ENCODE data around the gene AJUBA. TPM values are rescaled to one million over a fixed set of nuclear protein-coding genes. Genes with fewer than 3 reads are reported as not detected.
"Not testable (repeated sequence)": the region's sequence is repeated elsewhere in the genome, so short reads cannot be mapped to it uniquely, and the experiment has no call there.

AJUBA gene
- 1 to 10 TPM; 1.4 to 4.1 TPM for total RNA-seq
- long read RNA-seq, full-length matches to known transcripts: 3 of 4 reads
- long read RNA-seq, partial matches to known transcripts: 0 of 4 reads
- long read RNA-seq, other reads (novel, unspliced or antisense): 1 of 4 reads

DNA sequence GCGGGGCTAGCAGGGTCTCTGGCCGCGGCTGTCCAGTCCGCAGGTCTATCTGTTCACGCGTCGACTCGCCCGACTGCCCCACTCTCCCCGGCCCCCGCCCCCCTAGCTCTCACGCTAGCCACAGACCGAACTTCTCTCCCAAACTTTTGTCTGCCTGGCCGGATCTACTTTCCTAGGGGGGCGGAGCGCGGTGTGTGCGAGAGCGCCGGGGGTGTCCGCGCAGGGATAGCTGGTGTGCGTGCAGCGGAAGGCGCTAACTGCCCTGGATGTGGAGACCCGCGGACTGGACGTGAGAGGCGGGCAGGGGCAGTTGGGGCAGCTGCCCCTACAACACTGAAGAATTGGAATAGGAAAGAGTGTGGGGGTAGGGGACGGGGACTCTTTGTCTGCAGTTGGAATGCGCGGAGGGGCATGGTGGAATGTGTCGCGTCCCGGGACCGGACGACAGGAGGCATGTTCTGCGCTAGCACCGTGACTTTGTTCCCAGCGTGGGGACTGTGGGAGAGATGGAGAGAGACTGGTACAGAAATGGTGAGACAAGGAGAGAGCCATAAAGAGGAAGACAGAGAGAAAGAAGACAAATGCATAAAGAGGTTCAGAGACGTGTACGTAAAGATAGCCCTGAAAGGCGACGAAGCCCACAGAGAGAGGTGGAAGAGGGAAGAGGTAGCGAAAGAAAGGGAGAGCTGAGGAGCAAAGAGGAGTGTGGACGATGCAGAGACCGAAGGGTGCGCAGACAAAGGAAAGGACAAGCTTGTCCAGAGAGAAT is at the start of gene AJUBA:
AJUBA (minus strand) TSS at position 75 of the 769 bp plus-strand sequence. CDS start 285 bp downstream, outside the sequence.
- intact Hi-C loops (cut with DNase I, micrococcal nuclease): no loop called here
- ATAC-seq: peak; percentile 75
- peak; percentile 88 to 90 for DNase-seq

DNA sequence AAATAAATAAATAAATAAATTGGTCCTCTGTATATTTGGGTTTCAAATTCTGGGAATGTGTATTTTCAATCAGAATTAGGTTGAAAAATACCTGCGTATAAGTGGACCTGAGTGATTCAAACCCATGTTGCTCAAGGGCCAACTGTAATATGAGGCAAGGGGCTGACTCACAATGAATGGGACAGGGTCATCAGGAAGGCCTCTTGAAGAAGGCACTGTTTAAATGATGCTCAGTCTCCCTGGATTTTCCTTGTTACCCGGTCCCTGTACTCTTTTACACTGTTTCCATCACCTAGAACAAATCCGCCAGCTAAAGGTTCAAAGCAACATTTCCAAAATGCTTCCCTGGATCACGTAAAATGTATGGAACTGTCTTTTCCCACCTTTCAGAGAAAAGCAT is 48.6 kb upstream of the AJUBA start:
- intact Hi-C loops (cut with DNase I, micrococcal nuclease): no loop called here
- ATAC-seq (no peak), DNase-seq (no peak)

DNA sequence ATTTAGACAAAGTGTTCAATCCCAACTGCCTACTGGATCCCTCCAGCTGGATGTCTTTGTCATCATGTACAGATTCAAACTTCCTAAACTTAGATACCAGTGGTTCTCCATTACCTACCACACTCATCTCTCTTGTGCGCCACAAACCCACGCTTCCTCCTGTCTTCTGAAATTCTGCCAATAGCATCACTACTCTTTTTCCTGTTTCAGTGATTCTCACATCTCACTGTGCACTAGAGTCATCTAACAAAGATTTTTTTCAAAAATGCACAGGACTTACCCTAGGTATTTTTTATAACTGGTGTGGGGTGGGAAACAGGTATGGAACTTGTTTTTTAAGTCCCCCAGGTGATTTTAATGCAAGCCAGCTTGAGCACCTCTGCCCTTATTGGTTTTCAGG is 46.4 kb upstream of the AJUBA start:
- DNase-seq (no peak), ATAC-seq (no peak)
- intact Hi-C loops (cut with DNase I, micrococcal nuclease): no loop called here

DNA sequence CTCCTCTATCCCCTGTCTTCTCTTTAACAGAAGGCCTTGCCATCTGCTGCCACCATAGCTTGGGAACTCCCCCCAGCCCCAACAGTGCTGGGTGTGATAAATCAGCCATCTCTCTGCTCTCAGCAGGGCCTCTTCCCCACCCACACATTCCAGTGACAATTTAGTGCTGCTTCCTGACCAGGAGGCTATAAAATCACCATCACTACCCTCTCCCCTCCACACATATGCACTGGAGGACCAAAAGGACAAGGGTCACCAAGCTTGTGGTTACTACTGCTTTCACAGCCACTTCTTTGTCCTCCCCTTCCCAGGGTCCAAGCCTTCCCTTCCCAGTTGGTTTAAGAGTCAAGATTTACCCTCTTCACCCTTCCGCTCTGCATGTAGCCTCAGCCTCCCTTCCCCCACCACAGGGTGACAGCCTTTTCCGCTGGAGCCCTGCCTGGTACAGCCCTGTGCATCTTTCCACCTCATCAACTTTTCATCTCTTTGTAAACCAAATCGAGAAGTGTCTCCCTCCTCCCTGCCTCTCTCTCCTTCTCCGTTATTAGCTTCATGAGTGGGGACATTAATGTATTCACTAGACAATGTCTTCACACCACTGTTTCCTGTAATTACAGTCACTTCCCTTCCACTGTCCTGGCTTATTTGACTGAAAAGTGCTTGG is 42.9 kb upstream of the AJUBA start:
- ATAC-seq (peak; percentile 44), DNase-seq (no peak)
- intact Hi-C loops (cut with DNase I, micrococcal nuclease): no loop called here

DNA sequence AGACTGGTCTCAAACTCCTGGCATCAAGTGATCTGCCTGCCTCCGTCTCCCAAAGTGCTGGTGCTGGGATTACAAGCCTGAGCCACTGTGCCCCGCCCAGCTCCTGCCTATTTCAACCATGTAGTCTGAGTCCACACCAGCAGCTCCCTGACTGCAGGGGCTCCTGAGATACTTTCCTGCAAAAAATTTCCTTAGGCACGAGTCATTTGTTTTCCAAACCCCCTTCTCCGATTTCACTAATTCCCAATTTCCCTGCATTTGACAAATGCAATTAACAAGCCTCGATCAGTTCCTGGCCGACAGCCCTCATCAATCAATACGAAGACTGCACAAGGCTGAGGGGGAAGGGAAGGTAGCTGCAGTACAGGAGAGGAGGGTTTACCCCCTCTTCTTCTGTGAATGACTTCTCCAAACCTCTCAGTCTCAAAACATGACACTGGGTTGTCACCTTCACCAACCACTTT is 42.3 kb upstream of the AJUBA start:
- ATAC-seq (no peak), DNase-seq (no peak)
- intact Hi-C loops (cut with DNase I, micrococcal nuclease): no loop called here

DNA sequence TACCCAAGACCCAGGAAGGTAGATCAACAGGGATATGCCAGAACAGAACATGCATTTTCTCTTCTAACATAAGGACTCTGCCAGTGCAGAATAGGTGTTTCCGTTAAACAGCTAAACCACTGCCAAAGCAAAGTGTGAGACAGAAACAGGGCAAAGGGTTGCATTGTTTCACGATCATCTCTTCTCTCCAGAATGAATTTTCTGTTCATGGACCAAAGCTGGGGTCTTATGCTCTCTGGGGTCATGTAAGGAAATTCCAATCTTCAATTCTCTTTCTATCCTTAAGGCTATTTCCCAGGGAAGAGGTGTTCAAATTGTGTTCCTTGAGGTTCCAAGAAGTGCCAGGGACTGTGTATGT is 41.4 kb upstream of the AJUBA start:
- intact Hi-C loops (cut with DNase I, micrococcal nuclease): no loop called here
- DNase-seq (no peak), ATAC-seq (no peak)

DNA sequence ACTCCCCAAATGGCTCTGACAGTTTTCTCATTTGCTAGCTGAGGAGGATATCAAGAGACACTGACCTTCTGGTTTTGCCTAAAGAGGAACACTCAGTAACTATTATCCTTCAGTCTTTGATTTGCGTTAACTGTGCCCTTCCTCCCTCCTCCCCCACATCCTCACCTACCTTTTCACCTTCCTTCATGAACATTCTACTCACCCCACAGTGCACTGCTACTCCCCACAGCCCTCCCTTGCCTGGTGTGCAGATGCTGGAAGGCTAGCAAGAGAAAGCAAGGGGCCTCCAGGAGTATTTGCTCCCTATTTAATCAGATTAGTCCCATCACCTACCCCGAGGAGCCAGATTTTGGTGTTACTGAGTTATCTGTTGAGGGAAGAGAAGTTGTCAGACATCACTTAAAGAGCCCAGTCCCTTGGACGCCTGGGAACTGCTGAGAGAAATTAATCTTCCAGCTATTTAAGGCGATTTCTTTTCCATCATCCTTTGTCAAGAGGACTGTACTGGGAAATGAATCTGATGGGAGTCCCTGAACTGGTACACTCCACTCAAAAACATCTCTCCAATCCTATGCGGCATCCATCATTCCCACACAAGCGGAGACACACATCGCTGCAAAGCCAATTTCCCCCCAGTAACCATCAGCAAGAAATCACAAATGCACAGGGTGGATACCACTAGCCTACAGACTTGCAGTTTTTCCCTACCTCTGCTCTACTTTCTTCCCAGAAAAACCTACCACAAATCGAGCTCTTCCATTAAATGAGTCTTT is 40.9 kb upstream of the AJUBA start:
- intact Hi-C loops (cut with DNase I, micrococcal nuclease): no loop called here
- ATAC-seq: no peak
- no peak for DNase-seq

DNA sequence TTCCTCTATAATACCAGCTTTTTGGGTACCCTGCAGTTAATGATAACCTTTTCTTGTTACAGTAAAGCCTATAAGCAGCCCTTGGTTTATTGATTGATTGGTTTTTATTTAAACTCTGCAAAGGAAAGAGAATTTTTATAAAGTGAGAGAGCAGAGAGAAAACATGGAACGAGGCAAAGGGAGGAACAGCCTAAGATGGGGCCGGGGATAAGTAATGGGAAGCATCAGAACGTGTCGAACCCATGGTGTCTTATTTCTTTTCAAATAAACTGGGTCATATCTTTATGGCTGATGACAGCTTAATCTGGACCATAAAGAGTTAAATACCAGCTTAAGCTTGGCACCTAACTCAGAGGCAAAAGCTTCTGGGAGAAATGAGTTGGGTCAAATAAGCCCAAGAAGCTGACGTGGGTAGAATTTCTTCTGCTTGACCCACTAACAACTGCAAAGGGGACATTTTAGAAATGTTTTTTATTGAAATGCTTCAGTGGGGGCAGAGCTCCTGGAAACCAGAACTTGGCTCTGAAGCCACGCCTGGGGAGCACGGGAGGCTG is 39.6 kb upstream of the AJUBA start:
- intact Hi-C loops (cut with DNase I, micrococcal nuclease): no loop called here
- ATAC-seq (no peak), DNase-seq (no peak)

DNA sequence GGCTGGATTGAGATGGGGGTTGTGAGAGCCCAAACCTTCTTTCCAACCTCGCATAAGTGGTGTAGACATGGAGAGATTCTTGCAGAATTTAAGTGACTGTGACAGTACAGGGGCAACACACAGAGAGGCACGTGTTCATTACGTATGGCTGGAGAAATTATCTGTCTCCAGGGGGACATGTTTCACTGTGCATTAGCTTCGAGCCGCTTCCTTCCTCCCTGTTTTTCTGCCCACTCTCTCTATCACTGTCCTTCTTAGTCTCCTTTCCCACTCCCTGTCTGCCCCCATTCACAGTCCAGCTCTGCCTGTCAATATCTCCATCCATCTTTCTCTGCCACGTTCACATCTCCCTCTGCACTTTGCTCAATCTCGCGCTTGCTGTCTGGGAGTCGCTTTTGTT is 39.1 kb upstream of the AJUBA start:
- ATAC-seq (no peak), DNase-seq (no peak)
- intact Hi-C loops (cut with DNase I, micrococcal nuclease): no loop called here

DNA sequence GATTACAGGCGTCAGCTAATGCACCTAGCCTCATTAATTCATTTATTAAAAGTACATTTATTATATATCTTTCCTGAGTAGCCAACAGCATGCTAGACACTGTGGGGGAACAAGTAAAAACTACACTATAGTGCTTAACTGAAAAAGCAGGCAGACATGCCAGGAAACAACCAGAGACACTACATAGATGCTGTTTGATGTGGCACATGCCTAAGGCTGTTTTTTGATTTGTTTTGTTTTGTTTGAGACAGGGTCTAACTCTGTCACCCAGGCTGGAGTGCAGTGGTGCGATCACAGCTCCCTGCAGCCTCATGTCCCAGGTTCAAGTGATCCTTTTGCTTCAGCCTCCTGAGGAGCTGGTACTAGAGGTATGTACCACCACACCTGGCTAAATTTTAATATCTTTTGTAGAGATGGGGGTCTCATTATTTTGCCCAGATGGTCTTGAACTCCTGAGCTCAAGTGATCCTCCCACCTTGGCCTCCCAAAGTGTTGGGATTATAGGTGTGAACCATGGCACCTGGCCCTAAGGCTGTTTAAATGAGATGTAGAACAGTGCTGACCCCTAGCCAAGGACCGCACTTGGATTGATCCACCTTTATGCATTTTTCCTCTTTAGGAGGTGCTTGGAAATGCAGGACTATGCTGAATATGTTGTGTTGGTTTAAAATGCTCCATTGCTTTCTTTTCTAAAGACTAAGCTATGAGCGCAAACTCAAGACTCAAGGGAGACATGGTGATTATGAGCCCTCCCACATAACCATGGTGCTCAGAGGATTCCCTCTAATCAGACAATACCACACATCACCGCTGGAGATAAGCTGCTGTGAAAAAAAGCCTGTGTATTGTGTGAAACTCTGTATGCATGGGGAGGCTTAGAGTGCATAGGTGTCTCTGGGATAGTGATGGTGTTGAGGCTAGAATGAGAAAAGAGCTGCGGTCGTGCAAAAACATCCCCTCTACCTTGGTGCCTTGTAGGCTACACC is 38.1 kb upstream of the AJUBA start:
- intact Hi-C loops (cut with DNase I, micrococcal nuclease): no loop called here
- ATAC-seq: no peak
- no peak for DNase-seq

DNA sequence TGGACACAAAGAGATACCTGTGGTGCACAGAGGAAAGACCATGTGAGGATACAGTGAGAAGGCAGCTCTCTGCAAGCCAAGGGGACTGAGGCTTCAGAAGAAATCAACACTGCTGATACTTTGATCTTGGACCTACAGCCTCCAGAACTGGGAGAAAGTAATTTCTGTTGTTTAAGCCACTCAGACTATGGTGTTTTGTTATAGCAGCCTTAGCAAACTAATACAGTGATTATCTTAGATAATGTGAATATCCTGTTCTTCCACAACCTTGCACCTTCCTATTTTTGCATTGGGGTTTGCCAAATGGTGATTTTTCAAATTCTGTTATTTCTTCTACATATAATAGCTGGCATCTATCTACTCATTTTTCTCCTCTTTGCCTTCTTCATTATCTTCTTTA is 35.8 kb upstream of the AJUBA start:
- intact Hi-C loops (cut with DNase I, micrococcal nuclease): no loop called here
- DNase-seq (no peak), ATAC-seq (no peak)

DNA sequence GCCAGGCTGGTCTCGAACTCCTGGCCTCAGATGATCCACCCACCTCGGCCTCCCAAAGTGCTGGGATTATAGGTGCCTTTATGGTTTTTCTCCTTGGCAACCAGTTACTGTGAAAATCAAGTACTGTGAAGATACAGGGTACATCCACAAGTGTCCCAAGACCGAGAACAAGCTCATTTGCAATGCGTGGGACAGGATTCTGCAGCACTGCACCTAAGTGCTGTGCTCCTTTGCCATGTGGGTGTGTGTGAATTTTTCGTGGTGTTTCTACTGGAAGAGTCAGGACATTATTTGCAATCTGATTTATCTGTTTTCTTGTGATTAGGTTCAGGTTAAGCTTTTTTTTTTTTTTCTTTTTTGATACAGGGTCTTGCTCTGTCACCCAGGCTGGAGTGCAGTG is 34.7 kb upstream of the AJUBA start:
- intact Hi-C loops (cut with DNase I, micrococcal nuclease): no loop called here
- ATAC-seq: no peak
- DNase-seq: no peak

DNA sequence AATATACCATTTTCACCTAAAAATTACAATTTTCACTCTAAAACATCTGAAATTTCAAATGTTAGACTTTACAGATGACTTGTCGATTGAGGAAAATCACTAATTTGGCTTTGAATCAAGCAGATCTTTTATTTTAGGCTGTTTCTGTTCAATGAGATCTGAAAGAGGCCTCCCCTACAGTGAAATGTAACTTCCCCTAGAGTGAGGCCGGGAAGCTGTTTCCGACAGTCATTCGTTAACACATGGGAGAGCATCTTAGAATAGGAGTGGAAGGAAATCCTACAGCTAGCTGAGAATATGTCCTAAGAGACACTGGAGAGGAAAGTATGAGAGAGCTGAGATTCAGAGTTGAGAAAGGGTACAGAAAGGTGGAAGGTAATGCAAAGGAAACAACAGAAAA is 33.3 kb upstream of the AJUBA start:
- ATAC-seq: no peak
- intact Hi-C loops (cut with DNase I, micrococcal nuclease): no loop called here
- DNase-seq: no peak

DNA sequence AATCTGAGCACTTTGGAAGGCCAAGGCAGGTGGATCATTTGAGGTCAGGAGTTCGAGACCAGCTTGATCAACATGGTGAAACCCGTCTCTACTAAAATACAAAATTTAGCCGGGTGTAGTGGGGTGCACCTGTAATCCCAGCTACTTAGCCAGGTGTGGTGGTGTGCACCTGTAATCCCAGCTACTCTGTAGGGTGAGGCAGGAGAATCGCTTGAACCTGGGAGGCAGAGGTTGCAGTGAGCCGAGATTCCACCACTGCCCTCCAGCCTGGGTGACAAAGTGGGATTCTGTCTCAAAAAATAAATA is 31.4 kb upstream of the AJUBA start:
- intact Hi-C loops (cut with DNase I, micrococcal nuclease); DNase-seq; ATAC-seq: not testable (repeated sequence)

DNA sequence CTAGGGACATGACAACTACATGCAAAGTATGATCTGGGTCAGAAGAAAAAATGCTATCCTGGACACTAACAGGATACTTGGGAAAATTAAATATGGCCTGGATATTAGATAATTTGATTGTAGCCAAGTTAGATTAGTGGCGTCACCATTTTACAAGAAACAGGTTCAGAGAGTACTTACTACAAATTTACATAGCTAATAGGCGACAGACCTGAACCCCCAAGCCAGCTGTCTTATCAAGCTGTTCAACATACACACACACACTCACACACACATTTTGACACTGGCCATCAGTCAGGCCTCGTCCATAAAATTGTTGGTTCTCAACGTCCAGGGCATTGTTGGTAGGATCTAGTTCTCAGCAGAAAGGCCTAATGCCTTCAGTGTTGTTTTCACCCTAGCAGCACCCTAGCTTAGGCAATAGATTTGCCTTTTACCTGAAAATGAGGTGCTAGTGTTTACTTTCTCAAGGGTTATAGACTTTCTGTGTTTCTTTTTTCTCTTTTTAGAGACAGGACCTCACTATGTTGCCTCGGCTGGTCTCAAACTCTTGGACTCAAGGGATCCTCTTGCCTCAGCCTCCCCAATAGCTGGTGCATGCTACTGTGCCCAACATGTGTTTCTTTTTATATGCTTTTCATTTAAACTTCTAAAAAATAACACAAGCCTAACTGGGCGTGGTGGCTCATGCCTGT is 30.9 kb upstream of the AJUBA start:
- intact Hi-C loops (cut with DNase I, micrococcal nuclease): no loop called here
- DNase-seq (no peak), ATAC-seq (no peak)

DNA sequence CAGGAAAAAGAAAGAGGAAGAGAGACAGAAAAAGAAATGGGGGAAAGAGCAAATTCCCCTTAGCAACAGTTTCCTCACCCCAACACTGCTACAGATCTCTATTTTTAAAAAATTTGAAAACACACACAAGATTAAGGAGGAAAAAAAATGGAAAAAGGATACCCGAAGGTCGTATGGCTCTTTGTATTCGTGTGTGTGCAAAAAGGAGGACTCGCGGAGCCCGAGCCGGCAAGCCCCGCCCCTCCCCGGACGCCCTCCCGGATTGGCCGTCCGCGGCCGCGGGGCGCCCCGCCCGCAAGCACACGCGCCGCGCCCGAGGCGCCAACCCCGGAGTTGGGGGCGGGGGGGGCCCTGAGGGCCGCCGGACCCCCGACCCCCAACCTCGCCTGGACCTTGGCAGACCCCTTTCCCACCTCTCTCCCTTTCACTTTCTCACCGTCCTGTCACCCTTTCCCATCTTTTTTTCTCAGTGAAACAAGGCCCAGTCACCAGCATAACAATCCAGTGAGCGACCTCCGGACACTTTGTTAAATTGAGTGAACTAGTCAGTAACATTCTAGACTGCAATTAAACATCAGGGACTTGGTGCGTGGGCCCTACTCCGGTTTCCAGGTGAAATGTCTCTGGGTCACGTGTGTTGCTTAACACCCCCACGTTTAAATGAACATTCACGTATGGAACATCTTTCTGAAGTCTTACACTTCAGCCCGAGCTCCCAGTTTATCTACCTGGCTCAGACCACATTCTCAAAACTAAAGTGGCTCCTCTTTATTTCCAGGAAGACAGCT is 27.8 kb upstream of the AJUBA start, which contains the start of gene C14orf93:
C14orf93 (minus strand) TSS at position 205 of the 788 bp plus-strand sequence. CDS start 11,120 bp downstream, outside the sequence.
- peak; percentile 53 for ATAC-seq
- DNase-seq: peak; percentile 82 to 92
- intact Hi-C loops (cut with DNase I, micrococcal nuclease): no loop called here

DNA sequence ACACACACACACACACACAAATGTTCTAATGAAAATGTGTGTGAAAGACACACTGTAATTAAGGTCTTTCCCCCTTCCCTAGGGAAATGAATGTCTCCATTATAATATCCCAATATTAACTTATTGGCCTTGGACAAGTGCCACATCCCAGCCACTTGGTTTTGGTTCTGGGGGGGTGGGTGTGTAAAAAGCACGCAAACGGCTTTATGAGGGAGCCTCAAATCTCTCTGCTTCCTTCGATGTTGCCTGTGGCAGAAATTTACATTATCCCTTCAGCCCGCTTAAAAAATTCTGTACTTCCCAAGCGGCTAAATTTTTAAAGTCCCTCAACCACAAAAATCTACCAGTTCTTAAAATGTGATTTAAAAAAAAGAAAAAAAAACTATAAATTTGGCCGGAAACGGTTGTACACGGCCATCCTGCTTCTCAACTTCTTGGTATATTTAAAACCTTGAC is 27.2 kb upstream of the AJUBA start:
- no peak for DNase-seq
- no peak for ATAC-seq
- intact Hi-C loops (cut with DNase I, micrococcal nuclease): no loop called here

All from left colon (tissue), 2 donors.